CD4-positive, alpha-beta T cell (primary cell): ENCODE data around the gene EEF1AKMT3. TPM values are rescaled to one million over a fixed set of nuclear protein-coding genes. Genes with fewer than 3 reads are reported as not detected.

ENCODE experiments used
- ATAC-seq: fragments of 200-7000 bp; cut with Tn5 transposase; one replicate; pipeline ENCODE4 v1.10.0; 2022; ENCODE audit warnings: mild to moderate bottlenecking; ENCODE audit not compliant: poor library complexity
- CTCF ChIA-PET: fragments of 350-600 bp; sonication (Branson Sonifier 250); formaldehyde crosslinking; loops from one replicate; lab custom pipeline; 2021; ENCODE audit warnings: antibody characterized with exemption, inconsistent platforms; lab: Charles Lee
- POLR2A ChIA-PET: fragments of 350-600 bp; sonication (Branson Sonifier 250); formaldehyde crosslinking; loops from one replicate; lab custom pipeline; 2021; ENCODE audit warnings: antibody characterized with exemption, inconsistent platforms; lab: Charles Lee
- DNase-seq, 14 experiments: peaks; one replicate each; pipeline ENCODE4 v3.0.0-alpha.2; 2013 to 2020; ENCODE audit warnings: mixed read lengths in 2 of 14
- H3K27ac ChIP-seq, 2 donors: one replicate each; pipeline versions ENCODE4 v1.5.1 to v1.7.0; 2013; ENCODE audit warnings: low read length in 2 of 2, low read depth in 1 of 2, mild to moderate bottlenecking in 1 of 2
- H3K27me3 ChIP-seq, 2 experiments: 1 replicate in 1 of 2; 2 replicates in 1 of 2; pipeline versions ENCODE4 v1.6.1 to v1.7.0; 2013; ENCODE audit warnings: low read length in 2 of 2, control low read depth in 1 of 2, mild to moderate bottlenecking in 1 of 2, moderate library complexity in 1 of 2; ENCODE audit not compliant: insufficient read depth in 2 of 2, control insufficient read depth in 1 of 2
- H3K36me3 ChIP-seq: one replicate; pipeline ENCODE4 v1.6.1; 2013; ENCODE audit warnings: low read length, control low read depth; ENCODE audit not compliant: insufficient read depth
- H3K4me1 ChIP-seq: one replicate; pipeline ENCODE4 v1.6.1; 2013; ENCODE audit warnings: low read length, control low read depth; ENCODE audit not compliant: insufficient read depth
- H3K4me3 ChIP-seq: one replicate; pipeline ENCODE4 v1.5.1; 2013; ENCODE audit warnings: mild to moderate bottlenecking, low read length, moderate library complexity
- H3K9me3 ChIP-seq, 2 experiments: 1 replicate in 1 of 2; 2 replicates in 1 of 2; pipeline versions ENCODE4 v1.6.1 to v1.7.0; 2013; ENCODE audit warnings: low read length in 2 of 2, mild to moderate bottlenecking in 2 of 2, control low read depth in 1 of 2, moderate library complexity in 1 of 2; ENCODE audit not compliant: control insufficient read depth in 1 of 2, insufficient read depth in 1 of 2
- H3K27ac Mint-ChIP-seq: one replicate; pipeline ENCODE4 v1.8.0; 2020; ENCODE audit warnings: mixed read lengths
- H3K27me3 Mint-ChIP-seq: one replicate; pipeline ENCODE4 v1.8.0; 2021; ENCODE audit warnings: mixed read lengths
- H3K36me3 Mint-ChIP-seq: one replicate; pipeline ENCODE4 v1.8.0; 2021; ENCODE audit warnings: low read depth, mixed read lengths
- H3K4me1 Mint-ChIP-seq: one replicate; pipeline ENCODE4 v1.8.0; 2021; ENCODE audit warnings: low read depth, mixed read lengths
- H3K4me3 Mint-ChIP-seq: one replicate; pipeline ENCODE4 v1.8.0; 2020; ENCODE audit warnings: mild to moderate bottlenecking, mixed read lengths
- H3K9me3 Mint-ChIP-seq: one replicate; pipeline ENCODE4 v1.8.0; 2020; ENCODE audit warnings: mixed read lengths
- intact Hi-C, 2 experiments: fragments of 100-400 bp; cut with DNase I in 1 of 2; cut with micrococcal nuclease in 1 of 2; formaldehyde crosslinking; loops; one replicate each; pipeline versions ENCODE4 v1.15.1 to v1.9.0; 2023 to 2025; cut with DNase I, micrococcal nuclease
- total RNA-seq, 174 experiments: library from RNA in 2 of 174; stranded (reverse) in 2 of 174; gene quantifications; one replicate each; pipeline ENCODE4 v1.2.3 and lab custom pipeline; 2021 to 2026
- TF ChIP-seq, protein P1 (sequence below): fragments of 200-600 bp; IDR thresholded peaks from one replicate; pipeline ENCODE4 v1.8.0; 2022; ENCODE audit warnings: antibody characterized with exemption, mild to moderate bottlenecking

EEF1AKMT3 gene
- total RNA-seq, 2 experiments from 2014 or later: 1.1 to 1.4 TPM

GRCh38 chr12:57765698-57766463 lies 6.5 kb upstream of the EEF1AKMT3 start:
- Mint-ChIP-seq H3K4me3 (peak overlapping the region; percentile 86), H3K4me1 (peaks cover 38% of the 10 kb centered on the region), H3K9me3 (no peaks in the 10 kb centered on the region), H3K36me3 (peaks cover 17% of the 10 kb centered on the region), H3K27ac (no peak overlapping the region), H3K27me3 (peaks cover 35% of the 10 kb centered on the region)
- CTCF ChIA-PET: interaction anchor here (0.5 to 2.8 kb wide), 3 partner anchors 9 to 108 kb away, joined by 4 to 18 read pairs (median 5); partner anchors contain the start of gene TSFM
- ATAC-seq: peak; percentile 18
- Histone ChIP-seq H3K9me3 (peaks cover 0 to 10% of the 10 kb centered on the region in 2 experiments), H3K4me1 (peaks cover 32% of the 10 kb centered on the region), H3K27ac (no peak overlapping the region), H3K27me3 (peaks cover 27 to 31% of the 10 kb centered on the region in 2 experiments), H3K4me3 (peak overlapping the region; percentile 60), H3K36me3 (peaks cover 9% of the 10 kb centered on the region)
- DNase-seq: peak in 1 of 14 experiments; percentile 22
- POLR2A ChIA-PET: interaction anchor here (1.4 to 2.8 kb wide), 3 partner anchors 10 to 21 kb away, joined by 4 to 14 read pairs (median 11); partner anchors contain the start of genes TSFM and TSPAN31
- TF ChIP-seq, protein P1, sequence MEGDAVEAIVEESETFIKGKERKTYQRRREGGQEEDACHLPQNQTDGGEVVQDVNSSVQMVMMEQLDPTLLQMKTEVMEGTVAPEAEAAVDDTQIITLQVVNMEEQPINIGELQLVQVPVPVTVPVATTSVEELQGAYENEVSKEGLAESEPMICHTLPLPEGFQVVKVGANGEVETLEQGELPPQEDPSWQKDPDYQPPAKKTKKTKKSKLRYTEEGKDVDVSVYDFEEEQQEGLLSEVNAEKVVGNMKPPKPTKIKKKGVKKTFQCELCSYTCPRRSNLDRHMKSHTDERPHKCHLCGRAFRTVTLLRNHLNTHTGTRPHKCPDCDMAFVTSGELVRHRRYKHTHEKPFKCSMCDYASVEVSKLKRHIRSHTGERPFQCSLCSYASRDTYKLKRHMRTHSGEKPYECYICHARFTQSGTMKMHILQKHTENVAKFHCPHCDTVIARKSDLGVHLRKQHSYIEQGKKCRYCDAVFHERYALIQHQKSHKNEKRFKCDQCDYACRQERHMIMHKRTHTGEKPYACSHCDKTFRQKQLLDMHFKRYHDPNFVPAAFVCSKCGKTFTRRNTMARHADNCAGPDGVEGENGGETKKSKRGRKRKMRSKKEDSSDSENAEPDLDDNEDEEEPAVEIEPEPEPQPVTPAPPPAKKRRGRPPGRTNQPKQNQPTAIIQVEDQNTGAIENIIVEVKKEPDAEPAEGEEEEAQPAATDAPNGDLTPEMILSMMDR: no peak
- intact Hi-C loops: loop anchor here in 1 of 2 experiments (1.0 kb wide), 1 partner anchor 10 kb away; no protein-coding TSS in a partner anchor

DNA sequence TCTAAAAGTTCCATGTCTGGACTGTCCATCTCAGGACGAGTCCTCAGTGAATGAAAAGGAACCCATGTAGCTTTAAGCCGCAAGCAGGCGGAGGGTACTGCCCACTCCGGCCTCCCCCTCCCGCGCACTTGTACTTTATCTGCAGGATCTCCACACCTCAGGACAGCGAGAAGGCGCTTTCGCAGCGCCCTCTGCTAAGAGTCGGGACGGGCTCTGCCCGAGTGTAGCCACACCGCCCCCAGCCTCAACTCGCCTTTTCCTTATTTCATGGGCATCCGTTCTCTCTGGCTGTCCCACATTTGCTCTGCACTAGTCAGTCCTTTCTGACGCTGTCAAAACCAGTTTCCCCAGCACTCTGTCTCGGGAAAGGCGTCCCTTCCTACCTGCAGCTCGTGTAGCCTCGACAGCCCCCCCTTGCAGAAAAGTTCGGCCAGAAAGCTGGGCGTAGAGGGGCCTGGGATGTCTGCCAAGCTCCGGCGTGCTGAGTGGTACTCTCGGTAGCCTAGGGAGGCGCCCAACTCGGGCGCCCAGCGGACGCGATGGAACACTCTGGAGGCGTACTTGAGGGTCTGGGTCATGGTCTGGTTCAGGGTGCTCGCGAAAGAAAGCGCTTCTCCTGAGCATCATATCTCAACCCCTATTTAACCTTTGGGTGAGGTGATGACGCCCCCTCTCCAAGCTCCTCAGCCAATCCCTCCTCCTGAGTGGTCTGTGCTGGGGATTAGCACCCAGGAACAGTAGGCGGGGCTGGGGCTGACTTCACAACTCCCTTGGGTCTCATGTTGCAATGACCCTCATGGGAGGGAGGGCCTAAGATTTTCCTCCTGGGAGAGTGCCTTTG lies 5.7 kb upstream of the EEF1AKMT3 start, which contains the start of gene CYP27B1:
Gene CYP27B1, minus strand, starts transcription at position 615 of the 841 bp plus-strand sequence. Its CDS starts 37 bp downstream, at position 578.
- Histone ChIP-seq H3K27ac (no peak within 1 kb of the TSS), H3K27me3 (peaks cover 27 to 31% of the 10 kb centered on the region in 2 experiments), H3K4me3 (peak within 1 kb of the TSS; percentile 60), H3K9me3 (peaks cover 0 to 10% of the 10 kb centered on the region in 2 experiments), H3K4me1 (peaks cover 40% of the 10 kb centered on the region), H3K36me3 (peaks cover 9% of the 10 kb centered on the region)
- intact Hi-C loops: no loop called here
- peaks cover 20% of the 10 kb centered on the region for H3K36me3 Mint-ChIP-seq
- TF ChIP-seq, protein P1: no peak
- peak within 1 kb of the TSS; percentile 86 for H3K4me3 Mint-ChIP-seq
- POLR2A ChIA-PET: interaction anchor here (1.4 to 2.8 kb wide), 4 partner anchors 10 to 22 kb away, joined by 3 to 14 read pairs (median 8); partner anchors contain the start of genes CDK4, TSFM and TSPAN31
- CTCF ChIA-PET: interaction anchor here (2.8 kb wide), 1 partner anchor 10 kb away, joined by 18 read pairs; no protein-coding TSS in a partner anchor
- DNase-seq (peak in 2 of 14 experiments; percentile 37 to 38), ATAC-seq (no peak)
- H3K4me1 Mint-ChIP-seq: peaks cover 43% of the 10 kb centered on the region
- H3K27ac Mint-ChIP-seq: no peak within 1 kb of the TSS
- H3K27me3 Mint-ChIP-seq: peaks cover 35% of the 10 kb centered on the region
- H3K9me3 Mint-ChIP-seq: no peaks in the 10 kb centered on the region

DNA sequence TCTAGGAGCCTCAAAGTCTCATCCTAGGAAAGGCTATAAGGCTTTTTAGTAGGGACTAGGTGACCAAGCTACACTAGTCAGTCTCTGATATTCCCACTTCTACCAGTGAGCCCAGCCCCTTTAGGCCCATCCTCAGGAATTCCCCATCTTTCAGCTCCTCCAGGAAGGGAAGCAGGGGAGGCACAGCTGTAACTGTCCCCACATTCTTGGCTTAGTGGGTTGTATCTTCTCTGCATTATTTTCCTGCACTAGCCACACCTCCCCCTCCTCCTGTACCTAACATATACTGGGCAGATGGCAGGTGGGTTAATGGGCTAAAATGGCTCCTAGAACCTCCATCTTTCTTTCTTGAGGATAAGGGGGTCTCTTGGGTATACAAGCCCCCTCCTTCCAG lies 5.1 kb upstream of the EEF1AKMT3 start:
- Histone ChIP-seq H3K27ac (no peak overlapping the region), H3K4me3 (no peak overlapping the region), H3K27me3 (peaks cover 27 to 31% of the 10 kb centered on the region in 2 experiments), H3K36me3 (peaks cover 9% of the 10 kb centered on the region), H3K9me3 (peaks cover 0 to 10% of the 10 kb centered on the region in 2 experiments), H3K4me1 (peaks cover 43% of the 10 kb centered on the region)
- no peak for ATAC-seq
- Mint-ChIP-seq H3K4me3 (peak overlapping the region; percentile 11), H3K27ac (no peak overlapping the region), H3K27me3 (peaks cover 35% of the 10 kb centered on the region), H3K4me1 (peaks cover 48% of the 10 kb centered on the region), H3K9me3 (no peaks in the 10 kb centered on the region), H3K36me3 (peaks cover 23% of the 10 kb centered on the region)
- intact Hi-C loops: no loop called here
- no peak for DNase-seq
- ChIA-PET CTCF (no interaction called here), POLR2A (interaction anchor here (1.6 to 2.8 kb wide), 3 partner anchors 11 to 15 kb away, joined by 3 to 14 read pairs (median 11); partner anchors contain the start of genes CDK4 and TSFM)
- TF ChIP-seq, protein P1: no peak
